Keratinocyte (primary cell): Measurements from ENCODE around the gene LEUTX. TPM values are rescaled to one million over a fixed set of nuclear protein-coding genes. Genes with fewer than 3 reads are reported as not detected.

Source experiments
- DNase-seq: peaks from one replicate; pipeline ENCODE4 v3.0.0-alpha.2; 2011; ENCODE audit warnings: low read depth, missing footprints, low spot score
- FAIRE-seq: peaks from 2 replicates; lab custom pipeline; 2011; peaks lifted over from hg19 to GRCh38; lab: Jason Lieb, UNC
- H2AFZ ChIP-seq: 2 replicates; pipeline ENCODE4 v1.6.0; 2012; ENCODE audit warnings: low read length, control low read depth, inconsistent platforms; ENCODE audit not compliant: control insufficient read depth
- H3K27ac ChIP-seq: 2 replicates; pipeline ENCODE4 v1.5.1; 2011; ENCODE audit warnings: low read length; ENCODE audit not compliant: control insufficient read depth, insufficient read depth
- H3K27me3 ChIP-seq: 3 replicates; pipeline ENCODE4 v1.6.0; 2011; ENCODE audit warnings: low read length; ENCODE audit not compliant: control insufficient read depth, insufficient read depth; ENCODE audit errors: extremely low read depth
- H3K36me3 ChIP-seq, 2 experiments: 2 replicates in 1 of 2; 3 replicates in 1 of 2; pipeline ENCODE4 v1.5.1; 2011; ENCODE audit warnings: low read length in 2 of 2, mild to moderate bottlenecking in 1 of 2; ENCODE audit not compliant: control insufficient read depth in 2 of 2, insufficient read depth in 2 of 2; ENCODE audit errors: extremely low read depth in 1 of 2
- H3K4me1 ChIP-seq: 3 replicates; pipeline ENCODE4 v1.5.1; 2011; ENCODE audit warnings: low read length; ENCODE audit not compliant: control insufficient read depth, insufficient read depth; ENCODE audit errors: extremely low read depth
- H3K4me2 ChIP-seq: 3 replicates; pipeline ENCODE4 v1.6.0; 2011; ENCODE audit warnings: low read depth, low read length; ENCODE audit not compliant: control insufficient read depth, insufficient read depth; ENCODE audit errors: extremely low read depth
- H3K4me3 ChIP-seq, 3 experiments: fragments of 200-600 bp in 1 of 3; sonication (generic) in 1 of 3; 2 replicates in 2 of 3; 3 replicates in 1 of 3; pipeline ENCODE4 v1.5.1; 2011 to 2016; ENCODE audit warnings: low read length in 3 of 3, mild to moderate bottlenecking in 3 of 3, control low read depth in 2 of 3, inconsistent platforms in 1 of 3, low read depth in 1 of 3, mixed read lengths in 1 of 3, mixed run types in 1 of 3, moderate library complexity in 1 of 3; ENCODE audit not compliant: control insufficient read depth in 2 of 3, insufficient read depth in 2 of 3; ENCODE audit errors: extremely low read depth in 1 of 3
- H3K79me2 ChIP-seq: 2 replicates; pipeline ENCODE4 v1.6.0; 2012; ENCODE audit warnings: low read length; ENCODE audit not compliant: control insufficient read depth, insufficient read depth
- H3K9ac ChIP-seq: 3 replicates; pipeline ENCODE4 v1.6.0; 2011; ENCODE audit warnings: low read length; ENCODE audit not compliant: control insufficient read depth, insufficient read depth; ENCODE audit errors: extremely low read depth
- H3K9me1 ChIP-seq: 3 replicates; pipeline ENCODE4 v1.6.0; 2011; ENCODE audit warnings: low read length; ENCODE audit not compliant: control insufficient read depth, insufficient read depth; ENCODE audit errors: extremely low read depth
- H3K9me3 ChIP-seq: 2 replicates; pipeline ENCODE4 v1.5.1; 2012; ENCODE audit warnings: low read depth, low read length; ENCODE audit not compliant: control insufficient read depth
- H4K20me1 ChIP-seq: 3 replicates; pipeline ENCODE4 v1.6.0; 2011; ENCODE audit warnings: low read length; ENCODE audit not compliant: control insufficient read depth, insufficient read depth; ENCODE audit errors: extremely low read depth
- CTCF ChIP-seq, 3 experiments: IDR thresholded peaks in 1 of 3; conservative IDR thresholded peaks in 1 of 3; optimal IDR thresholded peaks in 1 of 3; 2 replicates in 2 of 3; 3 replicates in 1 of 3; pipeline versions ENCODE3 to v1.5.1; 2011; ENCODE audit warnings: low read length in 3 of 3, mild to moderate bottlenecking in 3 of 3, moderate library complexity in 2 of 3, control low read depth in 1 of 3, inconsistent platforms in 1 of 3; ENCODE audit not compliant: insufficient read depth in 2 of 3; ENCODE audit errors: extremely low read depth in 1 of 3
- EZH2 ChIP-seq: IDR thresholded peaks from one replicate; pipeline ENCODE4 v1.6.1; 2012; ENCODE audit warnings: inconsistent platforms, mild to moderate bottlenecking, low read length, moderate library complexity
- dilution Hi-C: fragments of 300-500 bp; cut with MboI; formaldehyde crosslinking; loops from one replicate; pipeline ENCODE4 v1.7.0; 2020; ENCODE audit warnings: low sequenced_read_pairs; ENCODE audit not compliant: extremely low pct_ligation_motif_present
- polyA plus RNA-seq, 5 experiments: library from polyadenylated mRNA; depleted of rRNA in 3 of 5; stranded (reverse) in 3 of 5; stranded (forward) in 1 of 5; unstranded in 1 of 5; fragments of >200 nt; gene quantifications; 1 replicate in 1 of 5; 2 replicates in 3 of 5; 3 replicates in 1 of 5; pipeline versions ENCODE4 v1.2.1 to v1.2.3, GENCODE V29; 2011 to 2012; ENCODE audit warnings: missing spikeins in 2 of 5, low read depth in 1 of 5, low replicate concordance in 1 of 5

Gene LEUTX
- polyA plus RNA-seq, 1 donor (not counting 4 experiments of a cell fraction or from before 2014, with no cell fraction given) = not detected

- dilution Hi-C loops = no loop called here
- H2AFZ ChIP-seq = no peak overlapping the region
- DNase-seq (no peak), FAIRE-seq (no peak)
- no peak overlapping the region for H3K27ac ChIP-seq
- H3K27me3 ChIP-seq = peaks cover 4% of the 10 kb centered on the region
- H3K4me3 ChIP-seq = no peak overlapping the region
- H3K36me3 ChIP-seq = no peaks in the 10 kb centered on the region
- H3K9me1 ChIP-seq = no peaks in the 10 kb centered on the region
- no peak overlapping the region for H3K4me2 ChIP-seq
- no peak overlapping the region for H3K9ac ChIP-seq
- no peaks in the 10 kb centered on the region for H3K4me1 ChIP-seq
- TF ChIP-seq EZH2 (no peak), CTCF (optimal IDR thresholded peaks at IDR 0.05 in 1 of 3, IDR thresholded peaks at IDR 0.05 in 1 of 3, conservative IDR thresholded peaks at IDR 0.05 in 1 of 3; ENCODE audit: extremely low read depth in 1 of 3, insufficient read depth in 2 of 3, low read length in 3 of 3) (no peak)
- no peaks in the 10 kb centered on the region for H4K20me1 ChIP-seq
- H3K79me2 ChIP-seq = no peaks in the 10 kb centered on the region
- no peaks in the 10 kb centered on the region for H3K9me3 ChIP-seq
Observed at GRCh38 chr19:39797083-39797482, 18.4 kb downstream of the LEUTX start.

GRCh38 chr19:39802958-39803357, 24.3 kb downstream of the LEUTX start:
- FAIRE-seq (no peak), DNase-seq (no peak)
- Histone ChIP-seq H4K20me1 (no peaks in the 10 kb centered on the region), H3K36me3 (no peaks in the 10 kb centered on the region), H3K4me2 (no peak overlapping the region), H3K4me3 (no peak overlapping the region), H3K9me1 (no peaks in the 10 kb centered on the region), H3K9ac (no peak overlapping the region), H3K27me3 (no peaks in the 10 kb centered on the region), H3K27ac (no peak overlapping the region), H3K79me2 (no peaks in the 10 kb centered on the region), H2AFZ (no peak overlapping the region), H3K4me1 (no peaks in the 10 kb centered on the region), H3K9me3 (no peaks in the 10 kb centered on the region)
- no peak for TF ChIP-seq CTCF (optimal IDR thresholded peaks at IDR 0.05 in 1 of 3, IDR thresholded peaks at IDR 0.05 in 1 of 3, conservative IDR thresholded peaks at IDR 0.05 in 1 of 3; ENCODE audit: extremely low read depth in 1 of 3, insufficient read depth in 2 of 3, low read length in 3 of 3)
- dilution Hi-C loops = no loop called here
